HCT116 (cell line): ENCODE data around the gene SSU72. TPM values are rescaled to one million over a fixed set of nuclear protein-coding genes. Genes with fewer than 3 reads are reported as not detected.
"Not testable (repeated sequence)": the region's sequence is repeated elsewhere in the genome, so short reads cannot be mapped to it uniquely, and the experiment has no call there.

ENCODE experiments used
- ATAC-seq: fragments of 200-7000 bp; cut with Tn5 transposase; 2 replicates; pipeline ENCODE4 v1.9.1; 2020; ENCODE audit warnings: mild to moderate bottlenecking, moderate library complexity
- BruUV-seq: library from RNA; stranded (reverse); fragments of 400-500 nt; replicated peaks from 2 replicates; lab custom pipeline; 2021; lab: Mats Ljungman, UMichigan
- CTCF ChIA-PET: fragments of 300-600 bp; sonication (Branson Sonifier 250); formaldehyde crosslinking; loops from one replicate; lab custom pipeline; 2021; ENCODE audit warnings: antibody characterized with exemption; lab: Charles Lee
- POLR2A ChIA-PET: fragments of 300-600, 350-600 bp; sonication (Branson Sonifier 250); formaldehyde crosslinking; loops from one replicate; lab custom pipeline; 2021; ENCODE audit warnings: antibody characterized with exemption; lab: Charles Lee
- RAD21 ChIA-PET, 2 experiments: fragments of 300-600 bp; sonication (Branson Sonifier 250); formaldehyde crosslinking; loops; one replicate each; lab custom pipeline; 2023; ENCODE audit warnings: low total read pairs in 2 of 2; ENCODE audit not compliant: uncharacterized antibody in 2 of 2, unreplicated experiment in 2 of 2, low non-redundant PET in 1 of 2; lab: Charles Lee
- DNase-seq: peaks from one replicate; pipeline ENCODE4 v3.0.0-alpha.2; 2010; ENCODE audit warnings: low read depth, low spot score
- H2AFZ ChIP-seq: fragments of 200-600 bp; shearing (Covaris generic), sonication (generic); 2 replicates; pipeline ENCODE4 v1.6.1; 2017; ENCODE audit warnings: low read depth, mixed run types, mixed read lengths, antibody characterized with exemption, low read length; ENCODE audit not compliant: poor library complexity, severe bottlenecking
- H3K27ac ChIP-seq: 2 replicates; pipeline ENCODE4 v1.5.1; 2012; ENCODE audit warnings: low read depth, low read length
- H3K27me3 ChIP-seq: fragments of 200-600 bp; sonication (generic); 2 replicates; pipeline ENCODE4 v1.6.1; 2016; ENCODE audit warnings: mixed run types, low read length, mixed read lengths; ENCODE audit not compliant: insufficient read depth
- H3K36me3 ChIP-seq, 2 experiments: fragments of 200-500 bp in 1 of 2; fragments of 200-600 bp in 1 of 2; sonication (Bioruptor generic) in 1 of 2; sonication (generic) in 1 of 2; 2 replicates each; pipeline versions ENCODE4 v1.5.1 to v1.6.1; 2014 to 2016; ENCODE audit warnings: low read length in 2 of 2, inconsistent platforms in 1 of 2, mixed read lengths in 1 of 2, mixed run types in 1 of 2; ENCODE audit not compliant: insufficient read depth in 2 of 2, control insufficient read depth in 1 of 2
- H3K4me1 ChIP-seq, 2 experiments: fragments of 200-600 bp in 1 of 2; sonication (generic) in 1 of 2; 2 replicates each; pipeline versions ENCODE4 v1.5.1 to v1.6.1; 2012 to 2017; ENCODE audit warnings: low read length in 2 of 2, inconsistent platforms in 1 of 2, mild to moderate bottlenecking in 1 of 2, mixed read lengths in 1 of 2, mixed run types in 1 of 2, moderate library complexity in 1 of 2; ENCODE audit not compliant: insufficient read depth in 2 of 2, control insufficient read depth in 1 of 2
- H3K4me2 ChIP-seq: fragments of 200-600 bp; sonication (generic); 2 replicates; pipeline ENCODE4 v1.6.1; 2017; ENCODE audit warnings: mixed run types, low read length, mixed read lengths
- H3K4me3 ChIP-seq, 2 experiments: fragments of 200-600 bp in 1 of 2; sonication (generic) in 1 of 2; replicated peaks in 1 of 2; 2 replicates each; pipeline ENCODE4 v1.5.1; 2011 to 2016; ENCODE audit warnings: low read length in 2 of 2, control low read depth in 1 of 2, low read depth in 1 of 2, mild to moderate bottlenecking in 1 of 2, mixed read lengths in 1 of 2, mixed run types in 1 of 2
- H3K79me2 ChIP-seq: fragments of 200-600 bp; sonication (generic); 2 replicates; pipeline ENCODE4 v1.6.1; 2017; ENCODE audit warnings: mild to moderate bottlenecking, mixed run types, low read length, moderate library complexity, mixed read lengths; ENCODE audit not compliant: insufficient read depth
- H3K9ac ChIP-seq: fragments of 200-600 bp; sonication (generic); 2 replicates; pipeline ENCODE4 v1.6.1; 2016; ENCODE audit warnings: low read length, mixed read lengths
- H3K9me2 ChIP-seq: fragments of 200-600 bp; sonication (generic), shearing (Covaris generic); 2 replicates; pipeline ENCODE4 v1.6.1; 2017; ENCODE audit warnings: mixed run types, mild to moderate bottlenecking, moderate library complexity; ENCODE audit not compliant: insufficient read depth
- H3K9me3 ChIP-seq, 2 experiments: fragments of 200-500 bp in 1 of 2; fragments of 200-600 bp in 1 of 2; sonication (Bioruptor generic) in 1 of 2; sonication (generic) in 1 of 2; 2 replicates each; pipeline ENCODE4 v1.6.1; 2014 to 2017; ENCODE audit warnings: low read length in 2 of 2, mixed read lengths in 2 of 2, inconsistent platforms in 1 of 2, low read depth in 1 of 2, mild to moderate bottlenecking in 1 of 2, mixed run types in 1 of 2, moderate library complexity in 1 of 2; ENCODE audit not compliant: control insufficient read depth in 1 of 2, insufficient read depth in 1 of 2
- H4K20me1 ChIP-seq: fragments of 200-600 bp; sonication (generic), shearing (Covaris generic); 2 replicates; pipeline ENCODE4 v1.6.1; 2017; ENCODE audit warnings: mixed run types, mild to moderate bottlenecking, moderate library complexity; ENCODE audit not compliant: insufficient read depth
- CBX3 ChIP-seq: IDR thresholded peaks from 2 replicates; pipeline ENCODE4 v1.6.1; 2012; ENCODE audit warnings: low read depth
- CEBPB ChIP-seq: IDR thresholded peaks from 2 replicates; pipeline ENCODE4 v1.6.1; 2012; ENCODE audit warnings: low read depth
- EGR1 ChIP-seq: IDR thresholded peaks from 2 replicates; pipeline ENCODE4 v1.6.1; 2012; ENCODE audit warnings: low read depth
- ELF1 ChIP-seq: IDR thresholded peaks from 2 replicates; pipeline ENCODE4 v1.6.1; 2012; ENCODE audit warnings: low read depth, borderline replicate concordance
- EZH2phosphoT487 ChIP-seq: fragments of 200-600 bp; IDR thresholded peaks from 2 replicates; pipeline ENCODE4 v1.6.1; 2018; ENCODE audit warnings: antibody characterized with exemption, borderline replicate concordance
- MAX ChIP-seq: IDR thresholded peaks from 2 replicates; pipeline ENCODE4 v1.6.1; 2012
- POLR2A ChIP-seq: IDR thresholded peaks from 2 replicates; pipeline ENCODE4 v1.7.0; 2011; ENCODE audit warnings: borderline replicate concordance; ENCODE audit not compliant: insufficient read depth, insufficient read length; ENCODE audit errors: extremely low read depth
- POLR2AphosphoS5 ChIP-seq: IDR thresholded peaks from 2 replicates; pipeline ENCODE4 v1.6.1; 2011; ENCODE audit warnings: mild to moderate bottlenecking, low read depth, low read length, moderate library complexity
- REST ChIP-seq: IDR thresholded peaks from 2 replicates; pipeline ENCODE4 v1.6.1; 2012; ENCODE audit warnings: low read depth
- SIN3A ChIP-seq: IDR thresholded peaks from 2 replicates; pipeline ENCODE4 v1.6.1; 2012; ENCODE audit warnings: low read depth
- SP1 ChIP-seq: IDR thresholded peaks from 2 replicates; pipeline ENCODE4 v1.6.1; 2012; ENCODE audit warnings: low read depth
- TCF7L2 ChIP-seq: IDR thresholded peaks from 2 replicates; pipeline ENCODE4 v1.7.0; 2011; ENCODE audit warnings: borderline replicate concordance, inconsistent platforms; ENCODE audit not compliant: insufficient read depth, insufficient read length; ENCODE audit errors: extremely low read depth
- YY1 ChIP-seq: IDR thresholded peaks from 2 replicates; pipeline ENCODE4 v1.6.1; 2011; ENCODE audit warnings: low read length, low read depth, moderate library complexity, mild to moderate bottlenecking; ENCODE audit not compliant: insufficient replicate concordance; ENCODE audit errors: extremely low read depth
- ZBTB33 ChIP-seq: IDR thresholded peaks from 2 replicates; pipeline ENCODE4 v1.6.1; 2011; ENCODE audit warnings: mild to moderate bottlenecking, low read length, moderate library complexity; ENCODE audit not compliant: insufficient replicate concordance; ENCODE audit errors: extremely low read depth
- ZFX ChIP-seq: fragments of 450-650 bp; IDR thresholded peaks from 2 replicates; pipeline ENCODE4 v1.6.1; 2017
- intact Hi-C: fragments of 100-400 bp; cut with micrococcal nuclease; formaldehyde crosslinking; loops from 2 replicates; pipeline ENCODE4 v1.10.0; 2022
- total RNA-seq: library from RNA; stranded (reverse); gene quantifications from one replicate; pipeline ENCODE4 v1.2.1, GENCODE V29; 2021; ENCODE audit not compliant: unreplicated experiment

Gene SSU72
- total RNA-seq, 1 experiment from 2014 or later = 134 TPM

- POLR2A ChIA-PET, H3K27me3 ChIP-seq, DNase-seq, RAD21 ChIA-PET, H2AFZ ChIP-seq, CTCF ChIA-PET, H3K4me3 ChIP-seq, H3K36me3 ChIP-seq, H3K9me3 ChIP-seq, H4K20me1 ChIP-seq, H3K9ac ChIP-seq, BruUV-seq, H3K9me2 ChIP-seq, H3K4me2 ChIP-seq, intact Hi-C loops, ATAC-seq, H3K27ac ChIP-seq: not testable (repeated sequence)
- Histone ChIP-seq H3K4me1 (peaks cover 14 to 33% of the 10 kb centered on the region in 2 experiments), H3K79me2 (peaks cover 11% of the 10 kb centered on the region; the same call in 1 of the 2 replicates)
These were observed 65.7 kb downstream of the SSU72 start for GRCh38 chr1:1508775-1509464.

- H3K9me2 ChIP-seq = no peaks in the 10 kb centered on the region
- H3K27me3 ChIP-seq = no peaks in the 10 kb centered on the region
- H3K27ac ChIP-seq = no peak overlapping the region
- H3K79me2 ChIP-seq = no peaks in the 10 kb centered on the region
- intact Hi-C loops = no loop called here
- H3K4me1 ChIP-seq = peaks cover 14 to 29% of the 10 kb centered on the region in 2 experiments
- no TSS peak for BruUV-seq
- POLR2A ChIA-PET = no interaction called here
- TF ChIP-seq ZBTB33 (no peak), CEBPB (no peak), EZH2phosphoT487 (no peak), MAX (no peak), ZFX (no peak), YY1 (no peak), SP1 (no peak), TCF7L2 (no peak), SIN3A (no peak), REST (no peak), EGR1 (no peak), POLR2A (no peak), CBX3 (no peak), POLR2AphosphoS5 (no peak), ELF1 (no peak)
- TF ChIP-seq, all 23 proteins: peak for 0
- Histone ChIP-seq H3K36me3 (no peaks in the 10 kb centered on the region), H3K9me3 (no peaks in the 10 kb centered on the region), H3K4me3 (no peak overlapping the region), H3K4me2 (no peak overlapping the region), H2AFZ (no peak overlapping the region), H4K20me1 (no peaks in the 10 kb centered on the region), H3K9ac (no peak overlapping the region)
- ChIA-PET RAD21 (no interaction called here), CTCF (no interaction called here)
- ATAC-seq = no peak
- DNase-seq = no peak
These were observed 67.4 kb downstream of the SSU72 start for GRCh38 chr1:1507305-1507704.
